HepG2 (cell line): ENCODE measurements around the gene COPS6. TPM values are rescaled to one million over a fixed set of nuclear protein-coding genes. Genes with fewer than 3 reads are reported as not detected.

Experiments used
- ATF3 ChIP-seq: sonication (generic); formaldehyde crosslinking; IDR thresholded peaks from 2 replicates; pipeline ENCODE4 v1.4.0; 2020; ENCODE audit warnings: missing genetic modification reagents
- CBX1 ChIP-seq: IDR thresholded peaks from one replicate; pipeline ENCODE4 v1.6.1; 2016; ENCODE audit warnings: antibody characterized with exemption, low read depth
- HMGA1 ChIP-seq: sonication (generic); formaldehyde crosslinking; conservative IDR thresholded peaks from 2 replicates; pipeline ENCODE4 v1.4.0; 2020; ENCODE audit warnings: missing genetic modification reagents
- HNRNPLL ChIP-seq: fragments of 200-400 bp; formaldehyde crosslinking; IDR thresholded peaks from 2 replicates; pipeline ENCODE4 v1.6.1; 2017; ENCODE audit warnings: mild to moderate bottlenecking, low read depth, low read length; ENCODE audit not compliant: poor library complexity, severe bottlenecking
- HOXA5 ChIP-seq: sonication (generic); formaldehyde crosslinking; IDR thresholded peaks from 2 replicates; pipeline ENCODE4 v1.4.0; 2020; ENCODE audit warnings: missing genetic modification reagents
- IRX3 ChIP-seq: sonication (generic); formaldehyde crosslinking; IDR thresholded peaks from 2 replicates; pipeline ENCODE4 v1.8.1; 2023; ENCODE audit warnings: mild to moderate bottlenecking, low read depth, missing genetic modification reagents, borderline replicate concordance
- KAT7 ChIP-seq: IDR thresholded peaks from 2 replicates; pipeline ENCODE4 v1.6.1; 2018; ENCODE audit warnings: borderline replicate concordance, missing compliant biosample characterization
- MTA3 ChIP-seq: sonication (generic); formaldehyde crosslinking; IDR thresholded peaks from 2 replicates; pipeline ENCODE4 v1.4.0; 2020; ENCODE audit warnings: missing genetic modification reagents
- MTF2 ChIP-seq: sonication (generic); formaldehyde crosslinking; IDR thresholded peaks from 2 replicates; pipeline ENCODE4 v1.5.0; 2020; ENCODE audit warnings: missing genetic modification reagents, borderline replicate concordance
- PITX1 ChIP-seq: sonication (generic); formaldehyde crosslinking; IDR thresholded peaks from 2 replicates; pipeline ENCODE4 v1.5.1; 2020; ENCODE audit warnings: mild to moderate bottlenecking, missing genetic modification reagents
- PLSCR1 ChIP-seq: sonication (generic); formaldehyde crosslinking; IDR thresholded peaks from 2 replicates; pipeline ENCODE4 v1.5.0; 2020; ENCODE audit warnings: missing genetic modification reagents, mild to moderate bottlenecking, borderline replicate concordance
- PRMT3 ChIP-seq: sonication (generic); formaldehyde crosslinking; IDR thresholded peaks from 2 replicates; pipeline ENCODE4 v1.8.1; 2022; ENCODE audit warnings: low read depth, mild to moderate bottlenecking, moderate library complexity, missing genetic modification reagents, borderline replicate concordance
- SP2 ChIP-seq: sonication (generic); formaldehyde crosslinking; IDR thresholded peaks from 2 replicates; pipeline ENCODE4 v1.5.1; 2020; ENCODE audit warnings: mild to moderate bottlenecking, missing genetic modification reagents
- TMF1 ChIP-seq: sonication (generic); formaldehyde crosslinking; IDR thresholded peaks from 2 replicates; pipeline ENCODE4 v1.8.1; 2022; ENCODE audit warnings: low read depth, missing genetic modification reagents
- YY1 ChIP-seq: IDR thresholded peaks from 2 replicates; pipeline ENCODE4 v1.6.1; 2011; ENCODE audit warnings: low read length, low read depth, moderate library complexity, mild to moderate bottlenecking; ENCODE audit not compliant: insufficient read depth, insufficient replicate concordance
- ZBTB34 ChIP-seq: sonication (generic); formaldehyde crosslinking; IDR thresholded peaks from 2 replicates; pipeline ENCODE4 v1.8.0; 2022; ENCODE audit warnings: mild to moderate bottlenecking, missing genetic modification reagents
- ZFP36L1 ChIP-seq: sonication (generic); formaldehyde crosslinking; IDR thresholded peaks from 2 replicates; pipeline ENCODE4 v1.8.0; 2022; ENCODE audit warnings: mild to moderate bottlenecking, missing genetic modification reagents, moderate library complexity
- ZNF761 ChIP-seq: sonication (generic); formaldehyde crosslinking; conservative IDR thresholded peaks from 2 replicates; pipeline ENCODE4 v1.4.0; 2020; ENCODE audit warnings: mild to moderate bottlenecking, missing genetic modification reagents
- polyA plus RNA-seq, 8 experiments: library from polyadenylated mRNA; depleted of rRNA in 3 of 8; stranded (reverse) in 7 of 8; unstranded in 1 of 8; fragments of >200 nt; fragmentation: Illumina TruSeq in 4 of 8; extraction: Trizol in 4 of 8; gene quantifications; 2 replicates each; pipeline versions ENCODE4 v1.2.1 to v1.2.3, GENCODE V29; 2011 to 2016; ENCODE audit warnings: low read depth in 4 of 8, missing spikeins in 1 of 8, mixed read lengths in 1 of 8; ENCODE audit not compliant: insufficient read depth in 1 of 8
- total RNA-seq, 5 experiments: library from RNA; depleted of rRNA; stranded (reverse); fragments of >200 nt; fragmentation: Illumina TruSeq; extraction: Trizol; gene quantifications; 2 replicates each; pipeline ENCODE4 v1.2.3, GENCODE V29; 2016; ENCODE audit warnings: low read depth in 1 of 5
- TF ChIP-seq, protein P1 (sequence below): sonication (generic); formaldehyde crosslinking; IDR thresholded peaks from 2 replicates; pipeline ENCODE4 v1.5.0; 2020; ENCODE audit warnings: mild to moderate bottlenecking, missing genetic modification reagents, moderate library complexity
- TF ChIP-seq, protein P2 (sequence below): sonication (generic); formaldehyde crosslinking; IDR thresholded peaks from 2 replicates; pipeline ENCODE4 v1.8.1; 2023; ENCODE audit warnings: mild to moderate bottlenecking, missing genetic modification reagents
- TF ChIP-seq, protein P3 (sequence below): sonication (generic); formaldehyde crosslinking; IDR thresholded peaks from 2 replicates; pipeline ENCODE4 v1.5.0; 2020; ENCODE audit warnings: missing genetic modification reagents

COPS6 gene
- total and polyA plus RNA-seq, 2 of the 13 experiments (the other 11 are each of a cell fraction or from before 2014, with no cell fraction given) = 33.4 to 117 TPM

- TF ChIP-seq, protein P1, sequence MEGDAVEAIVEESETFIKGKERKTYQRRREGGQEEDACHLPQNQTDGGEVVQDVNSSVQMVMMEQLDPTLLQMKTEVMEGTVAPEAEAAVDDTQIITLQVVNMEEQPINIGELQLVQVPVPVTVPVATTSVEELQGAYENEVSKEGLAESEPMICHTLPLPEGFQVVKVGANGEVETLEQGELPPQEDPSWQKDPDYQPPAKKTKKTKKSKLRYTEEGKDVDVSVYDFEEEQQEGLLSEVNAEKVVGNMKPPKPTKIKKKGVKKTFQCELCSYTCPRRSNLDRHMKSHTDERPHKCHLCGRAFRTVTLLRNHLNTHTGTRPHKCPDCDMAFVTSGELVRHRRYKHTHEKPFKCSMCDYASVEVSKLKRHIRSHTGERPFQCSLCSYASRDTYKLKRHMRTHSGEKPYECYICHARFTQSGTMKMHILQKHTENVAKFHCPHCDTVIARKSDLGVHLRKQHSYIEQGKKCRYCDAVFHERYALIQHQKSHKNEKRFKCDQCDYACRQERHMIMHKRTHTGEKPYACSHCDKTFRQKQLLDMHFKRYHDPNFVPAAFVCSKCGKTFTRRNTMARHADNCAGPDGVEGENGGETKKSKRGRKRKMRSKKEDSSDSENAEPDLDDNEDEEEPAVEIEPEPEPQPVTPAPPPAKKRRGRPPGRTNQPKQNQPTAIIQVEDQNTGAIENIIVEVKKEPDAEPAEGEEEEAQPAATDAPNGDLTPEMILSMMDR (CRISPR knock-in tag) = no peak
- TF ChIP-seq HOXA5 (CRISPR knock-in tag) = peak; percentile 71; the same call in 1 of the 2 replicates
- peak; percentile 98 for TF ChIP-seq YY1
- TF ChIP-seq PLSCR1 (CRISPR knock-in tag) = 0 out of 2 replicates have a peak, but pooled peaks have one; percentile 28
- no peak for TF ChIP-seq HMGA1 (CRISPR knock-in tag)
- TF ChIP-seq KAT7 (CRISPR knock-in tag) = peak; percentile 99; the same call in 1 of the 2 replicates
- TF ChIP-seq MTA3 = no peak
- TF ChIP-seq ZFP36L1 (CRISPR knock-in tag) = peak; percentile 97; the same call in 1 of the 2 replicates
- TF ChIP-seq HNRNPLL = peak; percentile 66
- peak; percentile 14; the same call in 1 of the 2 replicates for TF ChIP-seq ATF3 (CRISPR knock-in tag)
- TF ChIP-seq, protein P2, sequence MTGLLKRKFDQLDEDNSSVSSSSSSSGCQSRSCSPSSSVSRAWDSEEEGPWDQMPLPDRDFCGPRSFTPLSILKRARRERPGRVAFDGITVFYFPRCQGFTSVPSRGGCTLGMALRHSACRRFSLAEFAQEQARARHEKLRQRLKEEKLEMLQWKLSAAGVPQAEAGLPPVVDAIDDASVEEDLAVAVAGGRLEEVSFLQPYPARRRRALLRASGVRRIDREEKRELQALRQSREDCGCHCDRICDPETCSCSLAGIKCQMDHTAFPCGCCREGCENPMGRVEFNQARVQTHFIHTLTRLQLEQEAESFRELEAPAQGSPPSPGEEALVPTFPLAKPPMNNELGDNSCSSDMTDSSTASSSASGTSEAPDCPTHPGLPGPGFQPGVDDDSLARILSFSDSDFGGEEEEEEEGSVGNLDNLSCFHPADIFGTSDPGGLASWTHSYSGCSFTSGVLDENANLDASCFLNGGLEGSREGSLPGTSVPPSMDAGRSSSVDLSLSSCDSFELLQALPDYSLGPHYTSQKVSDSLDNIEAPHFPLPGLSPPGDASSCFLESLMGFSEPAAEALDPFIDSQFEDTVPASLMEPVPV (CRISPR knock-in tag) = peak; percentile 86
- peak; percentile 87 for TF ChIP-seq ZNF761 (CRISPR knock-in tag)
- TF ChIP-seq CBX1 = peak; percentile 92
- peak; percentile 89; the same call in 1 of the 2 replicates for TF ChIP-seq MTF2 (CRISPR knock-in tag)
- peak; percentile 97 for TF ChIP-seq TMF1 (CRISPR knock-in tag)
- TF ChIP-seq, protein P3, sequence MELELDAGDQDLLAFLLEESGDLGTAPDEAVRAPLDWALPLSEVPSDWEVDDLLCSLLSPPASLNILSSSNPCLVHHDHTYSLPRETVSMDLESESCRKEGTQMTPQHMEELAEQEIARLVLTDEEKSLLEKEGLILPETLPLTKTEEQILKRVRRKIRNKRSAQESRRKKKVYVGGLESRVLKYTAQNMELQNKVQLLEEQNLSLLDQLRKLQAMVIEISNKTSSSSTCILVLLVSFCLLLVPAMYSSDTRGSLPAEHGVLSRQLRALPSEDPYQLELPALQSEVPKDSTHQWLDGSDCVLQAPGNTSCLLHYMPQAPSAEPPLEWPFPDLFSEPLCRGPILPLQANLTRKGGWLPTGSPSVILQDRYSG (CRISPR knock-in tag) = peak; percentile 95
- peak; percentile 89; the same call in 1 of the 2 replicates for TF ChIP-seq PRMT3 (CRISPR knock-in tag)
- TF ChIP-seq IRX3 (CRISPR knock-in tag) = 0 out of 2 replicates have a peak, but pooled peaks have one; percentile 91
- peak; percentile 52; the same call in 1 of the 2 replicates for TF ChIP-seq PITX1 (CRISPR knock-in tag)
- TF ChIP-seq SP2 (CRISPR knock-in tag) = peak; percentile 33; the same call in 1 of the 2 replicates
- TF ChIP-seq ZBTB34 = peak; percentile 49; the same call in 1 of the 2 replicates
These were observed at the start of gene COPS6 (continued) for GRCh38 chr7:100088621-100089457.
